GM13977 (cell line): ENCODE results near the gene IGF1.

Experiments
- DNase-seq: peaks from one replicate; pipeline ENCODE4 v3.0.0; 2012; ENCODE audit warnings: low spot score
- in situ Hi-C: fragments of 300-500 bp; cut with MboI; formaldehyde crosslinking; loops from one replicate; pipeline ENCODE4 v1.12.0; 2022; ENCODE audit warnings: low sequenced_read_pairs, low pct_unique_long_range_greater_than_20kb, mixed read lengths, inconsistent platforms; ENCODE audit not compliant: unreplicated experiment
- TF ChIP-seq, protein P1 (sequence below): IDR thresholded peaks from 2 replicates; pipeline ENCODE4 v1.5.1; 2012; ENCODE audit warnings: mild to moderate bottlenecking, control low read depth; ENCODE audit not compliant: insufficient read depth; ENCODE audit errors: extremely low read depth, missing control alignments

IGF1 gene

DNA sequence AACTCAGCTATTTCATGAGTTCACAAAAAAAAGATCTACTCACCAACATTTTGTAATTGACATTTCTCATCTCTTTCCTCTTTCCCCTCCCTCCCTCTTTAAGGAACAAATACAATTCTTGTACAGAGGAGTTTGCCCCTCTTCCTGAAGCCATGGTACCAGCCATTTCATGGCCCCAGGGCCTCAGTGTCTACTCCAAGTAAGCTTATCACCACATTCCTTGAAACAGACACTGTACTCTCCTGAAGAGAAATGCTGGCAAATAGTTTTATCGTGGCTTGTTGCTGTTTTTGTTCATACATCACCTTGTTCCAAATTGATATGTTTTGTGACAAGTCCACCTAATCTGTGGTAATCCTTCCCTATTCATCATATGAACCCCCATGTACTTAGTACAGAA is 29.7 kb upstream of the IGF1 start:
- TF ChIP-seq, protein P1, sequence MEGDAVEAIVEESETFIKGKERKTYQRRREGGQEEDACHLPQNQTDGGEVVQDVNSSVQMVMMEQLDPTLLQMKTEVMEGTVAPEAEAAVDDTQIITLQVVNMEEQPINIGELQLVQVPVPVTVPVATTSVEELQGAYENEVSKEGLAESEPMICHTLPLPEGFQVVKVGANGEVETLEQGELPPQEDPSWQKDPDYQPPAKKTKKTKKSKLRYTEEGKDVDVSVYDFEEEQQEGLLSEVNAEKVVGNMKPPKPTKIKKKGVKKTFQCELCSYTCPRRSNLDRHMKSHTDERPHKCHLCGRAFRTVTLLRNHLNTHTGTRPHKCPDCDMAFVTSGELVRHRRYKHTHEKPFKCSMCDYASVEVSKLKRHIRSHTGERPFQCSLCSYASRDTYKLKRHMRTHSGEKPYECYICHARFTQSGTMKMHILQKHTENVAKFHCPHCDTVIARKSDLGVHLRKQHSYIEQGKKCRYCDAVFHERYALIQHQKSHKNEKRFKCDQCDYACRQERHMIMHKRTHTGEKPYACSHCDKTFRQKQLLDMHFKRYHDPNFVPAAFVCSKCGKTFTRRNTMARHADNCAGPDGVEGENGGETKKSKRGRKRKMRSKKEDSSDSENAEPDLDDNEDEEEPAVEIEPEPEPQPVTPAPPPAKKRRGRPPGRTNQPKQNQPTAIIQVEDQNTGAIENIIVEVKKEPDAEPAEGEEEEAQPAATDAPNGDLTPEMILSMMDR = no peak
- in situ Hi-C loops = no loop called here
- DNase-seq = no peak

DNA sequence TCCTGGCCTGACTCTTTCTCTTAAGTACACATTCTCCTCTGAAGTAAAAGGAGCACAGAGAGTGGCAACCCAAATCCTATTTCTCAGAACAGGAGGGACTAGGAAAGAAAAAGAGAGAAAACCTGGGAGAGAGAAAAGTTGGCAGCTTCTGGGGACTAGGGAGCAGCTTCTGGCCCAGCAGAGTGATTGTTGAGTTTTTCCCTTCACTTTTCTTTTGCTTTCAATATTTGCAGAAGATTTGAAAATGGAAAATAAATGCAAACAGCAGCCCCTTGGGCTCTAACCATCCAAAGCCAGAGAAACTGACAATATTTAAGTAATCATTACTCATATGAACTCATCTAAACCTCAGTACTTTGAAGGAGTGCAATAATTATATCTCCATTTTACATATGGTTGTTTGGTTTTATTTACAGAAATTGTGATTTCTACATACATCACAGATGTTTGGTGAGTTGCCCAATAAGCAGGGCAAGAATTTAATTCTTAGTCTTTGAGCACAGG is 28.8 kb upstream of the IGF1 start:
- TF ChIP-seq, protein P1 = no peak
- no peak for DNase-seq
- in situ Hi-C loops = no loop called here

DNA sequence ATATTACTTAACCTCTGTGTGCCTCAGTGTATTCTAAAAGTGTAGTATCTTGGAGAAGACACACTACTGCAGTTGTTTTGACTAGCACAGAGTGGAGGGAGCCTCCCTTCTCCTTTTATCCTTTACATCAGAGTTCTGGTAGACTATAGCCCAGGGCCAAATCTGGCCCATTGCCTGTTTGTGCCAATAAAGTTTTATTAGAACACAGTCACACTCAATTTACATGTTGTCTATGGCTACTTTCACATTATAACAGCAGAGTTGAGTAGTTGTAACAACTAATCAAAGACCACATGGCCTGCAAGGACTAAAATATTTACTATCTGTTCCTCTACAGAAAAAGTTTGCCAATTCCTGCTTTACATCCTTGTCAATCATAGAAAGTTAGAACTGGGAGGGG is 27.7 kb upstream of the IGF1 start:
- TF ChIP-seq, protein P1 = no peak
- in situ Hi-C loops = no loop called here
- DNase-seq = no peak

DNA sequence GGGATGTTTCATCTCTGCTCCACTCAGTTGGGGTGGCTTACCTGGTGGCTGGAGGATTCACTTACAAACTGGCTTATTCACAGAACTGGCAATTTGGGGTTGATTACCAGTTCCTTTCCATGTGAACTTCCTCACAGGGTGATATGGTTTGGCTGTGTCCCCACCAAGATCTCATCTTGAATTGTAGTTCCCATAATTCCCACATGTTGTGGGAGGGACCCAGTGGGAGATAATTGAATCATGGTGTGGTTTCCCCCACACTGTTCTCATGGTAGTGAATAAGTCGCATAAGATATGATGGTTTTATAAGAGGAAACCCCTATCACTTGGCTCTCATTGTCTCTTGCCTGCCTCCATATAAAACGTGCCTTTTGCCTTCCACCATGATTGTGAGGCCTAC is 26.9 kb upstream of the IGF1 start:
- in situ Hi-C loops = no loop called here
- no peak for DNase-seq
- TF ChIP-seq, protein P1 = no peak

DNA sequence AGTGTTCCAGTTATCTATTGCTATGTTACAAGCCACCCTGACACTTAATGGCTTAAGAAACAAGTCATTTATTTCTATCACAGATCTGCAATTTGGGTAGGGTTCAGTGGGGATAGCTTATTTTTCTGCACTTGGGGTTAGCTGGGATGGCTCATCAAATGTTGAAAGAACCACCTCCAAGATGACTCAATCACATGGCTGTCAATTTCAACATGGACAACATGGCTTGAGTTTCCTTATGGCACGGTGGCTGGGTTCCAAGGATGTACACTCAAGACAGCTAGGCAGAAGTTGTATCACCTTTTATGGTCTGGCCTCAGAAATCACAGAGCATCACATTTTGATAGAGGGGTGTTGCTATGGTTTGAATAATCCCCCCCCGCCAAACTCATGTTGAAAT is 24.5 kb upstream of the IGF1 start:
- DNase-seq = no peak
- in situ Hi-C loops = no loop called here
- TF ChIP-seq, protein P1 = no peak

DNA sequence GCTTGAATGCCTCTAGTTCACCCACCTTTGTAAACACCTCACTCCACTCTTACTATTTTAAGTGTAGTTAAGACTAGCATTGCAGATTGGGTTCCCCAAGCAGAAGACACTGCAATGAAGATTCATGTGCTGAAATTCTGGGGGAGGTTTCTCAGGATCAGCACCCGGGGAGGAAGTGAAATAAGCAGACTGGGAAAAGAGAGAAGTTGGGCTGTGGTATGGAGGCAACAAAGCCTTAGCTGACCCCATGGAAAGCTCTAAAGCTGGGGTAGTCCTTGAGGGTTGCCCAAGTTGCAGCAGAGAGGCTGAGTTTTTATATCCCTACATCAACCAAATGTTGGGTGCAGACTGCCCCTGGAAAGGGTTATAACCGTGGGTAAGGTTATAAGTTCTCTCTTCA is 23.9 kb upstream of the IGF1 start:
- TF ChIP-seq, protein P1 = no peak
- no peak for DNase-seq
- in situ Hi-C loops = no loop called here

DNA sequence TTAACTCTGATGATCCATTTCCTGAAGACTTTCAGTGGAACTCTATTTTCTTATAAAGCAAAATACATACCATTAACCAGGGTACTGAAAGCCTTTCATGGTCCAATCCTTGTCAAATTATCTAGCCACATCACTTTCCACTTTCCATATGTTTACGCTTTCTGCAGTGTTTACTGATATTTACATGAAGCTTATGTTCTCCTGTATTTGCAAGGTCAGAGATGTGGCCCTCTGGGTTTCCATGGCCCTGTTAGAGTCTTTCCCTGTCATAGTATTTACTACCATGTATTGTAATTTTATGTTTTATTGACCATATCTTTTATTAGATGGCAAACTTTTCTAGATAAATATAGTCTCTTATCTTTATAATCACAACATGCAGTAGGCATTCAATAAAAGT is 23.5 kb upstream of the IGF1 start:
- DNase-seq = no peak
- in situ Hi-C loops = no loop called here
- TF ChIP-seq, protein P1 = no peak
